Measurements from ENCODE around the gene F12.

GRCh38 chr5:177445917-177446199, 36.5 kb upstream of the F12 start:
- TF ChIP-seq CTCF (IDR thresholded peaks at IDR 0.05; ENCODE audit: low read depth, low read length): no peak
- TF ChIP-seq POLR2A (IDR thresholded peaks at IDR 0.05; ENCODE audit: extremely low read depth, insufficient read length): no peak
- no peak for TF ChIP-seq MAX (IDR thresholded peaks at IDR 0.05; ENCODE audit: low read depth, low read length)

Measured in NB4 (cell line).